ENCODE results near the gene TINAG.

The TINAG gene

GRCh38 chr6:54308289-54308985 lies at the start of gene TINAG:
Gene TINAG, plus strand, starts transcription at chr6:54308441. Its CDS starts 110 bp downstream, at chr6:54308551.
- no peak for DNase-seq (ENCODE audit: low read depth)

- no peak for DNase-seq (ENCODE audit: low read depth)
These were observed 48.2 kb upstream of the TINAG start for GRCh38 chr6:54260025-54260424.

GRCh38 chr6:54262499-54262898 lies 45.7 kb upstream of the TINAG start:
- no peak for DNase-seq (ENCODE audit: low read depth)

GRCh38 chr6:54262971-54263370 lies 45.3 kb upstream of the TINAG start:
- no peak for DNase-seq (ENCODE audit: low read depth)

- DNase-seq (ENCODE audit: low read depth) = no peak
These were observed 43.5 kb upstream of the TINAG start for GRCh38 chr6:54264581-54265272.

GRCh38 chr6:54266400-54266923 lies 41.8 kb upstream of the TINAG start:
- no peak for DNase-seq (ENCODE audit: low read depth)

GRCh38 chr6:54267798-54268197 lies 40.4 kb upstream of the TINAG start:
- no peak for DNase-seq (ENCODE audit: low read depth)

- no peak for DNase-seq (ENCODE audit: low read depth)
These were observed 34.9 kb upstream of the TINAG start for GRCh38 chr6:54273214-54273820.

- DNase-seq (ENCODE audit: low read depth) = no peak
These were observed 33.9 kb upstream of the TINAG start for GRCh38 chr6:54274383-54274782.

- DNase-seq (ENCODE audit: low read depth) = no peak
These were observed 26.1 kb upstream of the TINAG start for GRCh38 chr6:54282186-54282585.

- DNase-seq (ENCODE audit: low read depth) = no peak
These were observed 23.9 kb upstream of the TINAG start for GRCh38 chr6:54284161-54284860.

- no peak for DNase-seq (ENCODE audit: low read depth)
These were observed 22.6 kb upstream of the TINAG start for GRCh38 chr6:54285595-54285994.

- no peak for DNase-seq (ENCODE audit: low read depth)
These were observed 22.1 kb upstream of the TINAG start for GRCh38 chr6:54286141-54286540.

GRCh38 chr6:54288474-54288873 lies 19.8 kb upstream of the TINAG start:
- no peak for DNase-seq (ENCODE audit: low read depth)

- DNase-seq (ENCODE audit: low read depth) = no peak
These were observed 18.8 kb upstream of the TINAG start for GRCh38 chr6:54289426-54289825.

GRCh38 chr6:54291146-54291545 lies 17.1 kb upstream of the TINAG start:
- DNase-seq (ENCODE audit: low read depth) = no peak

- no peak for DNase-seq (ENCODE audit: low read depth)
These were observed 16.5 kb upstream of the TINAG start for GRCh38 chr6:54291738-54292137.

GRCh38 chr6:54294965-54295532 lies 13.2 kb upstream of the TINAG start:
- no peak for DNase-seq (ENCODE audit: low read depth)

GRCh38 chr6:54299542-54300269 lies 8.5 kb upstream of the TINAG start:
- DNase-seq (ENCODE audit: low read depth) = no peak

GRCh38 chr6:54301770-54302169 lies 6.5 kb upstream of the TINAG start:
- no peak for DNase-seq (ENCODE audit: low read depth)

GRCh38 chr6:54307439-54307910 lies 766 bp upstream of the TINAG start:
- DNase-seq (ENCODE audit: low read depth) = no peak

All from activated T-cell treated with anti-CD3 and anti-CD28 coated beads for 48 hours (primary cell).